ENCODE data around the gene CACNA1D.

Gene CACNA1D

DNA sequence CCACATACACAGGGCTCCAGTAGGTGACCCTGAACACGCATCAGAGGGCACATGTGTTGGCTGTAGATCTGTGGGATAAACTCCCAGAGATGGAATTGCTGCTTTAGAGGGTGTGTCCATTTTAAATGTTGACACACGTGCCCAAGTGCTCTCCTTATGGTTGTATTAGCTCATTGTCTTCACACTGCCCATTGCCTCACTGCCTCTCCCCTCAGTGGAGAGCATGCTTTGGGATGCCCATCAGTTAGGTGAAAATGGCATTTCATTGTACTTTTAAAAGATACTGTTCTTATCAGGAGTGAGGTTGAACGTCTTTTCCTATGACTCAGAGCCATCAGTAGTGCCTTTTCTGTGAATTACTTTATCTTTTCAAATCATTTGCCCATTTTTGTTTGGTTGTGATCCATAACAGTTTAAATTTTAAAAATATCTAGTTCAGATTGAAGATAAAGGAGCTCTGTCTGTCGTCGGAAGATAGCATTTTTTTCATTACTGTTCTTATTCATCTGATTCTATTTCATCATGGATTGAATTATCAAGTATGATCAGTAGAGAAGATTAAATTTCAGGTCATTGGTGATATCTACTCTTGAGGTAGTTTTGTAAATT lies 231.1 kb downstream of the CACNA1D start:
- Histone ChIP-seq H3K4me3 (ENCODE audit: low read length) (no peak overlapping the region), H2BK5ac (ENCODE audit: low read length) (no peak overlapping the region), H3K36me3 (ENCODE audit: control insufficient read depth, insufficient read depth, low read length) (no peaks in the 10 kb centered on the region), H3K79me1 (ENCODE audit: low read length) (no peaks in the 10 kb centered on the region), H2BK120ac (ENCODE audit: low read depth, low read length) (no peak overlapping the region), H3K4ac (ENCODE audit: low read depth, low read length) (no peak overlapping the region), H4K5ac (ENCODE audit: low read length) (no peak overlapping the region), H3K4me2 (ENCODE audit: low read length) (no peak overlapping the region), H4K8ac (ENCODE audit: low read depth, low read length) (no peak overlapping the region), H3K56ac (ENCODE audit: low read length) (no peak overlapping the region), H2BK15ac (replicated peaks; ENCODE audit: low read depth) (no peak overlapping the region), H3K18ac (ENCODE audit: low read length) (no peak overlapping the region), H3K79me2 (ENCODE audit: control insufficient read depth, insufficient read depth, low read length) (no peaks in the 10 kb centered on the region), H3K27me3 (ENCODE audit: insufficient read depth, low read length, poor library complexity) (no peaks in the 10 kb centered on the region), H3K23ac (ENCODE audit: low read length) (no peak overlapping the region), H2AK5ac (ENCODE audit: low read length) (no peak overlapping the region), H3K9ac (ENCODE audit: low read length) (no peak overlapping the region), H3K4me1 (ENCODE audit: control insufficient read depth, low read depth, low read length) (no peaks in the 10 kb centered on the region), H3K27ac (ENCODE audit: low read depth, low read length) (no peak overlapping the region)
- DNase-seq, result no peak
- WGBS (ENCODE audit: extremely low coverage, insufficient coverage, low lambda C conversion rate), result no CpG with 5 or more reads among the region's 5 CpGs

DNA sequence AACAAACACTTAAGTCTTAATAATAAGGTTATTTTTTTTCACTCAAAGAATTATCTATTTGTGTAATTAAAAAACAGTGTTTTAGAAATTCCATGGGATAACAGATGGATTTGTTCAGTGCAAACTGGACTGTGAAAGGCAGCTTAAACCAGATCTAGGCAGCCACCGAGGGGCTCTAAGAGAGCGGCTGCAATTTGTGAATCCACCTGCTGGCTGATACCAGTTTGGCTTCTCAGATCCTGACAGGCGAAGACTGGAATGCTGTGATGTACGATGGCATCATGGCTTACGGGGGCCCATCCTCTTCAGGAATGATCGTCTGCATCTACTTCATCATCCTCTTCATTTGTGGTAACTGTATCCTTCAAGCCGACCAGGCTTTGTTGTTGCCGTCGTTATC lies 232.2 kb downstream of the CACNA1D start:
- no peaks in the 10 kb centered on the region for H3K79me2 ChIP-seq (ENCODE audit: control insufficient read depth, insufficient read depth, low read length)
- H2BK5ac ChIP-seq (ENCODE audit: low read length), result no peak overlapping the region
- H4K8ac ChIP-seq (ENCODE audit: low read depth, low read length), result no peak overlapping the region
- H3K27me3 ChIP-seq (ENCODE audit: insufficient read depth, low read length, poor library complexity), result no peaks in the 10 kb centered on the region
- H3K9ac ChIP-seq (ENCODE audit: low read length), result no peak overlapping the region
- no peak overlapping the region for H3K27ac ChIP-seq (ENCODE audit: low read depth, low read length)
- H3K23ac ChIP-seq (ENCODE audit: low read length), result no peak overlapping the region
- H3K79me1 ChIP-seq (ENCODE audit: low read length), result no peaks in the 10 kb centered on the region
- no peak overlapping the region for H3K4ac ChIP-seq (ENCODE audit: low read depth, low read length)
- H3K18ac ChIP-seq (ENCODE audit: low read length), result no peak overlapping the region
- no peak for DNase-seq
- no peak overlapping the region for H3K4me3 ChIP-seq (ENCODE audit: low read length)
- no peak overlapping the region for H3K4me2 ChIP-seq (ENCODE audit: low read length)
- H2AK5ac ChIP-seq (ENCODE audit: low read length), result no peak overlapping the region
- H3K56ac ChIP-seq (ENCODE audit: low read length), result no peak overlapping the region
- no peak overlapping the region for H4K5ac ChIP-seq (ENCODE audit: low read length)
- no peak overlapping the region for H2BK120ac ChIP-seq (ENCODE audit: low read depth, low read length)
- no CpG with 5 or more reads among the region's 9 CpGs for whole genome bisulfite sequencing (ENCODE audit: extremely low coverage, insufficient coverage, low lambda C conversion rate)
- H3K36me3 ChIP-seq (ENCODE audit: control insufficient read depth, insufficient read depth, low read length), result no peaks in the 10 kb centered on the region
- H2BK15ac ChIP-seq (replicated peaks; ENCODE audit: low read depth), result no peak overlapping the region
- H3K4me1 ChIP-seq (ENCODE audit: control insufficient read depth, low read depth, low read length), result no peaks in the 10 kb centered on the region

DNA sequence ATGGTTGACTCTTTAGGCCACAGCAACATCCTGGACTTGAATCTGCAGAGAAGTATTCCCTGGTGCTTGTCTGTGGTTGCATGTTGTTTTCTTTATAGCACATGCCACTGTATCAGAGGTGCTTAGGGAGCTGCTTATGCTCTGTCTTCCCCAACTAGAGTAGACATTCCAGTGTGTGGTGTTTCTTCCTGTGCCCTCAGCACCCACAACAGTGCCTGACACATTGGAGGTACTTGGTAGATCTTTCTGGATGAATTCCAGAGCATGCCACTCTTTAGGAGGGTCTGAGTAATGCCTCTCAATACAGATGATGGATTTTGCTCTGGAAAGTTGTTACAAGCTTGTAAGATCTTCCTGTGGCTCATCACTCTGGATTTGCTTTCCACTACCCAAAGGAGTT lies 234.2 kb downstream of the CACNA1D start:
- Histone ChIP-seq H3K9ac (ENCODE audit: low read length) (no peak overlapping the region), H3K56ac (ENCODE audit: low read length) (no peak overlapping the region), H3K79me1 (ENCODE audit: low read length) (no peaks in the 10 kb centered on the region), H3K27ac (ENCODE audit: low read depth, low read length) (no peak overlapping the region), H3K4ac (ENCODE audit: low read depth, low read length) (no peak overlapping the region), H2BK120ac (ENCODE audit: low read depth, low read length) (no peak overlapping the region), H3K79me2 (ENCODE audit: control insufficient read depth, insufficient read depth, low read length) (no peaks in the 10 kb centered on the region), H3K4me1 (ENCODE audit: control insufficient read depth, low read depth, low read length) (no peaks in the 10 kb centered on the region), H3K4me2 (ENCODE audit: low read length) (no peak overlapping the region), H3K36me3 (ENCODE audit: control insufficient read depth, insufficient read depth, low read length) (no peaks in the 10 kb centered on the region), H2AK5ac (ENCODE audit: low read length) (no peak overlapping the region), H3K18ac (ENCODE audit: low read length) (no peak overlapping the region), H2BK5ac (ENCODE audit: low read length) (no peak overlapping the region), H3K23ac (ENCODE audit: low read length) (no peak overlapping the region), H3K4me3 (ENCODE audit: low read length) (no peak overlapping the region), H4K8ac (ENCODE audit: low read depth, low read length) (no peak overlapping the region), H2BK15ac (replicated peaks; ENCODE audit: low read depth) (no peak overlapping the region), H3K27me3 (ENCODE audit: insufficient read depth, low read length, poor library complexity) (no peaks in the 10 kb centered on the region), H4K5ac (ENCODE audit: low read length) (no peak overlapping the region)
- no peak for DNase-seq

DNA sequence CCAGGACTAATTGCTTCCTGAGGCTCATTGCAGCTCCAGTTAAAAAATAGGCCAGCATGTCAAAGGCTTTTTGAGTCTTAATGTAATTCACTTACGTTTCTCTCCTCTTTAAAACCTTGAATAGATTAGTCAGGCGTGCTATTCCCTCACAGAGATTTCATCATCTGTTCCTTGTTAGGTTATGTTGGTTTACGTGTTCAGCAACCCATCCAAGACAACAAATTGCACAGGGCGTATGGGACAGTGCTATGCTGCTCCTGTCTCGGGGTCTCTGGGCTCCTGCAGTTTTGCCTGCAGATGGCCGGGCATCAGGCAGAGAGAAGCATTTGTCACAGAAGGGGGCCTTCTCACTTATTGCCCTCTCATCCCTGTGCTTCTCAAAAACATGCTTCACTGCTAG lies 234.7 kb downstream of the CACNA1D start:
- H3K79me2 ChIP-seq (ENCODE audit: control insufficient read depth, insufficient read depth, low read length), result no peaks in the 10 kb centered on the region
- H3K27me3 ChIP-seq (ENCODE audit: insufficient read depth, low read length, poor library complexity), result no peaks in the 10 kb centered on the region
- H4K8ac ChIP-seq (ENCODE audit: low read depth, low read length), result no peak overlapping the region
- H3K9ac ChIP-seq (ENCODE audit: low read length), result no peak overlapping the region
- no peak overlapping the region for H3K23ac ChIP-seq (ENCODE audit: low read length)
- H2BK5ac ChIP-seq (ENCODE audit: low read length), result no peak overlapping the region
- no peak overlapping the region for H2BK15ac ChIP-seq (replicated peaks; ENCODE audit: low read depth)
- no peak overlapping the region for H4K5ac ChIP-seq (ENCODE audit: low read length)
- no peaks in the 10 kb centered on the region for H3K4me1 ChIP-seq (ENCODE audit: control insufficient read depth, low read depth, low read length)
- H2AK5ac ChIP-seq (ENCODE audit: low read length), result no peak overlapping the region
- H3K4ac ChIP-seq (ENCODE audit: low read depth, low read length), result no peak overlapping the region
- H3K56ac ChIP-seq (ENCODE audit: low read length), result no peak overlapping the region
- no peaks in the 10 kb centered on the region for H3K36me3 ChIP-seq (ENCODE audit: control insufficient read depth, insufficient read depth, low read length)
- H3K79me1 ChIP-seq (ENCODE audit: low read length), result no peaks in the 10 kb centered on the region
- DNase-seq, result no peak
- no peak overlapping the region for H3K27ac ChIP-seq (ENCODE audit: low read depth, low read length)
- no CpG with 5 or more reads among the region's 6 CpGs for WGBS (ENCODE audit: extremely low coverage, insufficient coverage, low lambda C conversion rate)
- H3K4me2 ChIP-seq (ENCODE audit: low read length), result no peak overlapping the region
- H2BK120ac ChIP-seq (ENCODE audit: low read depth, low read length), result no peak overlapping the region
- no peak overlapping the region for H3K18ac ChIP-seq (ENCODE audit: low read length)
- H3K4me3 ChIP-seq (ENCODE audit: low read length), result no peak overlapping the region

DNA sequence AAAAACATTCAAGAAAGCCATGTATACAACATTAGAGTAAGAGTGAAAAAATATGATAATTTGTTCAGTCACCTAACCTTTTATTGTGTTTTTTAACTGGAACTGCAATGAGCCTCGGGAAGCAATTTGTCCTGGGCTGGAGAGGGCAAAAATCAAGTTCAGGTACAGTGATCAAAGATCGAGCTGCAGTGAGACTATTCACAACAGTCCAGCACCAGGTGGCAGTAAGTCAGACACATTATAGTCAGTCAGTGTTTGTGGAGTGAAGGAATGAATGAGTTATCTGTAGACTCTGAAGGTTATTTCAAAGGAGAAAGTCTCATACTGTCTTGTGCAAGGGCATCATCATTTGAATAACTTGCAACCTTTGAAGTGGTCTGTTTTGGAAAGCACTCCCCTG lies 235.2 kb downstream of the CACNA1D start:
- no peak overlapping the region for H2BK15ac ChIP-seq (replicated peaks; ENCODE audit: low read depth)
- H3K36me3 ChIP-seq (ENCODE audit: control insufficient read depth, insufficient read depth, low read length), result no peaks in the 10 kb centered on the region
- H3K27ac ChIP-seq (ENCODE audit: low read depth, low read length), result no peak overlapping the region
- H3K23ac ChIP-seq (ENCODE audit: low read length), result no peak overlapping the region
- H3K79me1 ChIP-seq (ENCODE audit: low read length), result no peaks in the 10 kb centered on the region
- no peaks in the 10 kb centered on the region for H3K79me2 ChIP-seq (ENCODE audit: control insufficient read depth, insufficient read depth, low read length)
- no peak overlapping the region for H3K4me3 ChIP-seq (ENCODE audit: low read length)
- no peak overlapping the region for H3K4me2 ChIP-seq (ENCODE audit: low read length)
- H4K5ac ChIP-seq (ENCODE audit: low read length), result no peak overlapping the region
- no peak overlapping the region for H3K18ac ChIP-seq (ENCODE audit: low read length)
- H3K4me1 ChIP-seq (ENCODE audit: control insufficient read depth, low read depth, low read length), result no peaks in the 10 kb centered on the region
- H2BK120ac ChIP-seq (ENCODE audit: low read depth, low read length), result no peak overlapping the region
- H2BK5ac ChIP-seq (ENCODE audit: low read length), result no peak overlapping the region
- WGBS (ENCODE audit: extremely low coverage, insufficient coverage, low lambda C conversion rate), result no CpG with 5 or more reads among the region's 2 CpGs
- DNase-seq, result no peak
- no peak overlapping the region for H3K9ac ChIP-seq (ENCODE audit: low read length)
- no peak overlapping the region for H4K8ac ChIP-seq (ENCODE audit: low read depth, low read length)
- H3K27me3 ChIP-seq (ENCODE audit: insufficient read depth, low read length, poor library complexity), result no peaks in the 10 kb centered on the region
- H3K56ac ChIP-seq (ENCODE audit: low read length), result no peak overlapping the region
- no peak overlapping the region for H2AK5ac ChIP-seq (ENCODE audit: low read length)
- H3K4ac ChIP-seq (ENCODE audit: low read depth, low read length), result no peak overlapping the region

DNA sequence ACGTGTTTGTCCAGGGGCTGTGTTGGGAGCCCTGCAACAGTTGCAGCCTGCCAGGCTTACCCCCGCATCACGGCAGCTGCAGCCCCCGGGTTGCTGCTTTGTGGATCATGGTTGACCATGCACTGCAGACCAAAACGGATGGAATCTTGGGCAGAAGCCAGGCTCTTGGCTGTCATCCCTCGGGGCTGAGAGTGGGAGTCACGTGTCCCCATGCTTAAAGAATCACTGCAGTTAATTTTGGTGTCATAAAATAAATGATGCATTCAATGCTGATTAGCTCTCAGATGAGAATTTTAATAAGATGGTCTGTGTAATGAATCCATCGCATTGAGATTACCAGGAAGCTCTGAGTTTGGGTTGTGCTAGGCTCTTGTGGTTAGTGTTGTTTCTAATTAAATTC lies 236.2 kb downstream of the CACNA1D start:
- Histone ChIP-seq H3K36me3 (ENCODE audit: control insufficient read depth, insufficient read depth, low read length) (no peaks in the 10 kb centered on the region), H3K4me3 (ENCODE audit: low read length) (no peak overlapping the region), H3K56ac (ENCODE audit: low read length) (no peak overlapping the region), H3K4me2 (ENCODE audit: low read length) (no peak overlapping the region), H2BK15ac (replicated peaks; ENCODE audit: low read depth) (no peak overlapping the region), H2BK5ac (ENCODE audit: low read length) (no peak overlapping the region), H3K27me3 (ENCODE audit: insufficient read depth, low read length, poor library complexity) (no peaks in the 10 kb centered on the region), H3K23ac (ENCODE audit: low read length) (no peak overlapping the region), H3K18ac (ENCODE audit: low read length) (no peak overlapping the region), H4K5ac (ENCODE audit: low read length) (no peak overlapping the region), H3K4ac (ENCODE audit: low read depth, low read length) (no peak overlapping the region), H2BK120ac (ENCODE audit: low read depth, low read length) (no peak overlapping the region), H3K27ac (ENCODE audit: low read depth, low read length) (no peak overlapping the region), H3K4me1 (ENCODE audit: control insufficient read depth, low read depth, low read length) (no peaks in the 10 kb centered on the region), H3K79me2 (ENCODE audit: control insufficient read depth, insufficient read depth, low read length) (no peaks in the 10 kb centered on the region), H2AK5ac (ENCODE audit: low read length) (no peak overlapping the region), H3K9ac (ENCODE audit: low read length) (no peak overlapping the region), H3K79me1 (ENCODE audit: low read length) (no peaks in the 10 kb centered on the region), H4K8ac (ENCODE audit: low read depth, low read length) (no peak overlapping the region)
- DNase-seq, result no peak
- no CpG with 5 or more reads among the region's 8 CpGs for WGBS (ENCODE audit: extremely low coverage, insufficient coverage, low lambda C conversion rate)

All from mesendoderm (in vitro differentiated cells).